Activated naive CD8-positive, alpha-beta T cell (primary cell): Measurements from ENCODE around the gene DTD1.
"Not testable (repeated sequence)": the region's sequence is repeated elsewhere in the genome, so short reads cannot be mapped to it uniquely, and the experiment has no call there.

Source experiments
- H3K27ac Mint-ChIP-seq: one replicate; pipeline ENCODE4 v1.8.0; 2021; ENCODE audit warnings: mixed read lengths
- H3K27me3 Mint-ChIP-seq: one replicate; pipeline ENCODE4 v1.8.0; 2021; ENCODE audit warnings: mixed read lengths
- H3K36me3 Mint-ChIP-seq: one replicate; pipeline ENCODE4 v1.8.0; 2021; ENCODE audit warnings: mixed read lengths
- H3K4me1 Mint-ChIP-seq: one replicate; pipeline ENCODE4 v1.8.0; 2021; ENCODE audit warnings: low read depth, mixed read lengths
- H3K4me3 Mint-ChIP-seq: one replicate; pipeline ENCODE4 v1.8.0; 2021; ENCODE audit warnings: mild to moderate bottlenecking, mixed read lengths
- H3K9me3 Mint-ChIP-seq: one replicate; pipeline ENCODE4 v1.8.0; 2021; ENCODE audit warnings: low read depth, mixed read lengths

Gene DTD1

DNA sequence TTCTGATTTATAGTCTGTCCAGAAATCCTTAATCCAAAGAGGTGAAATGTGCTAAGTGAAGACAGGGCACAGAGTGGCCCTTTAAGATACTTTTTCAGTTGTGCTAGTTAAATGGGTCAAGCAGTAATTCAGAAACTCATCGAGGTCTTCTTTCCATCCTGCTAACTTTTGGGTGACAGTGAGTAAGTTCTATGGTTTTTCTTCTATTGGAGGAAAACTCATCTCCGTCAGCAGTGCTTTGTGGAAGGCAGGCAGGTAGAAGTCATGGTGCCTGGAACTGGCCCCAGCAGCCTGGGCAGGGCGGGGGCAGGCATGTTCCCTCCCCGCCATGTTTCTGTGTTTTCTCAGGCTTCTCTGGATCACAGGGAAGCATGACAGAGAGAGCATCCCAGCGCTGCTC, 159.2 kb downstream of the DTD1 start:
- no peaks in the 10 kb centered on the region for H3K9me3 Mint-ChIP-seq
- no peak overlapping the region for H3K27ac Mint-ChIP-seq
- H3K27me3 Mint-ChIP-seq = no peaks in the 10 kb centered on the region
- H3K4me1 Mint-ChIP-seq = no peaks in the 10 kb centered on the region
- H3K4me3 Mint-ChIP-seq = no peak overlapping the region
- peaks cover 17% of the 10 kb centered on the region for H3K36me3 Mint-ChIP-seq

DNA sequence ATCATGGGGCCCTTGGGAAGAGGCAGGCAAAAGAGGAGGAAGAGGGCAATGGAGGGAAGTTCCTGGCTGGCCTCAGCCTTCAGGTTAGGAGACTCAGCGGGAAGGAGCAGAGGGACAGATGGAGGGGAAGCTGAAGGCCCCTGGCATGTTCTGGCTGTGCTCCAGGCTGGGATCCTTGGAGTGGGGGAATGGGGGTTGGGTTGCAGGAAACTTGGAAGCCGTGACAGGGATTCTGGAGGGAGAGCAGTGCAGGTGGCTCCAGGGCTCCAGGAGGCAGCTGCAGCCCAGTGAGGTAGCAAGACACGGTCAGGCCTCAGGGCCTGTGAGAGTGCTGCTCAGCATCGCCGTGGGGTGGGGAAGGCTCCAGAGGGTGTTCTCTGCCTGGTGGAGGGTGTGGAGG, 161.1 kb downstream of the DTD1 start:
- H3K9me3 Mint-ChIP-seq = no peaks in the 10 kb centered on the region

DNA sequence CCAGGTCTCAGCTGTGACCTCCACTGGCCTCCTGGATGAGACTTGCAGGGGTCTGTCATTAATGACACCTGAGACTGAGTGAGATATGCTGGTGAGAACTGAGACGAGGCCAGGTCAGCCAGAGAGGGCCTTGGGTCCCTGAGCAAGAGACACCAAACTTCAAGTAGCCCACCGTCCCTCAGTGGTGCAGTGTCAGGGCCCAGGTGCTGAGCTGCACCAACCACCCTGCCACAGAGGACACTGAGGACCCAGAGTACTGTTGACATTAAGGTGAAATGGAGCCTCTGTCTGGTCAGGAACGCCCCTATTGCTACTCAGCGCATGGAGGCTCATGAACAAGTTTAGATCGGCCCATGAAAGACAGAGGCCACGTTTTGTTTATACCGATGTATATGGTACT, 161.7 kb downstream of the DTD1 start:
- H3K4me1 Mint-ChIP-seq = peaks cover 6% of the 10 kb centered on the region
- no peaks in the 10 kb centered on the region for H3K9me3 Mint-ChIP-seq
- no peaks in the 10 kb centered on the region for H3K27me3 Mint-ChIP-seq
- H3K36me3 Mint-ChIP-seq = peaks cover 21% of the 10 kb centered on the region
- no peak overlapping the region for H3K27ac Mint-ChIP-seq
- H3K4me3 Mint-ChIP-seq = no peak overlapping the region

More for the DNA sequence above, 161.1 kb downstream of the DTD1 start:
- no peaks in the 10 kb centered on the region for H3K27me3 Mint-ChIP-seq
- peaks cover 19% of the 10 kb centered on the region for H3K36me3 Mint-ChIP-seq
- no peak overlapping the region for H3K4me3 Mint-ChIP-seq
- no peak overlapping the region for H3K27ac Mint-ChIP-seq
- peaks cover 5% of the 10 kb centered on the region for H3K4me1 Mint-ChIP-seq

DNA sequence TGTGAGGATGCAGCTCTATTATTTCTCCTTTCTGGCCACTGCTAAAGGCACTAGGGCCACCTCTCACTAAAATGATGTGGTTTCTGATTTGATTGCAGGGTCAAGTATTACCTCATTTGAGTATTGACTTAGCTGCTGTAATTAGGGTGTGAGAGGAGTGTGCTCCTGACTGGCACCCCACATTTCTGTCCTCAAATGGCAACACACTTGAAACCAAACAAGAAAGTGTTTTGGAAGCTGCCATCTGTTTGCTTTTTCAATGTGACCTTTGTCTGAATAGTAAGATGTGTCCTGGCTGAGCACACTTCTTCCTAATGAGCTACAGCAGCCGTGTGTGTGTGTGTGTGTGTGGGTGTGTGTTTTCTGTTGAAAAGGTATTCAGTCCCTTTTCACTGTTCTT, 162.9 kb downstream of the DTD1 start:
- H3K4me3 Mint-ChIP-seq = no peak overlapping the region
- H3K36me3 Mint-ChIP-seq = peaks cover 14% of the 10 kb centered on the region
- H3K27ac Mint-ChIP-seq = no peak overlapping the region
- H3K27me3 Mint-ChIP-seq = no peaks in the 10 kb centered on the region
- H3K9me3 Mint-ChIP-seq = no peaks in the 10 kb centered on the region
- peaks cover 6% of the 10 kb centered on the region for H3K4me1 Mint-ChIP-seq

DNA sequence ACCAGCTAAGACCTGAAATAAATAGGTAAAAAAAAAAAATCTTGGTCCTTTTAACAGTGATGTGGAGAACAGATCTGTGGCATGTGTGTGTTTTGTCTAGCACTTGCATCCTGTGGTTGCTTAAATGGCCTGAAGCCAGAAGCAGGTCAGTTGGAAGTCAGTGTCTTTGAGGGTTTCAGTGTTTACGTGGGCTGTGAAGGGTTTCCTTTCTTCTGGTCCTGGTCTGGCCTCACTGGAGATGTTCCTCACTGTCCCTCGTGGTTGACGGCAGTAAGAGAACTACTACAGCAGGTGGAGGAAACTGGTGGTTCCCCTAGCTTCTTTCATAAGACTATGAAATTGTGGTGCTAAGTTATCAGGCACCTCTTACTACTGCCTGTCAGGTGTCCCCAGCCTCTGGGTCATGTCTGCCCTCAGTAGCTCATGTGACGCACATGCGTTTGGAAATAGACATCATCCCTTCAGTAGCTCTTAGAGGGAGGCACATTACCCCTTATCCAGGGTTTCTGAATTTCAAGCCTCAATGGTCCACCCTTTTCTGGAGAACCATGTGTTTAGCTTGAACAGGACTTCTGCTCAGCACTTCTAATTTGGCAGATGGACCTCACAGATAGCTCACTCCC, 166.3 kb downstream of the DTD1 start:
- no peak overlapping the region for H3K4me3 Mint-ChIP-seq
- H3K27me3 Mint-ChIP-seq = no peaks in the 10 kb centered on the region
- no peak overlapping the region for H3K27ac Mint-ChIP-seq
- peaks cover 8% of the 10 kb centered on the region for H3K36me3 Mint-ChIP-seq
- H3K9me3 Mint-ChIP-seq = no peaks in the 10 kb centered on the region
- H3K4me1 Mint-ChIP-seq = peaks cover 6% of the 10 kb centered on the region

DNA sequence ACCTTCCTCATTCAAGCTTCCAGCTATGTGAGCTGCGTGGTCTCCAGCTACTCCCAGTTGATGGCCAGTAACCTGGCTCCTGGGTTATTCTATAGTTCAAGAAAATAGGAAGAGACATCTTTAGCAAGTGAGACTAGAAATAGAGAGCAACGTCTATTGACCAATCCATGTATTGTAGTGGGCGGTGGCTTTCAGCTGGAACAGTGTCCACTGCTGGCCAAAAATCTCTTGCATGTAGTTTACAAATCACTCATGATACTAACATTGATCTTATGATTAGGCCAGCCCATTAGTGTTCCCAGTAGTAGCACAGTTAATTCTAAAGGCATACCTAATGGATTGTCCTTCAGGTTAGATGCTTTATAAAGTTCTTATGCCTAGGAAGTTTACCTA, 166.8 kb downstream of the DTD1 start:
- no peaks in the 10 kb centered on the region for H3K9me3 Mint-ChIP-seq
- no peak overlapping the region for H3K4me3 Mint-ChIP-seq
- H3K27ac Mint-ChIP-seq = no peak overlapping the region
- no peaks in the 10 kb centered on the region for H3K27me3 Mint-ChIP-seq
- H3K4me1 Mint-ChIP-seq = peaks cover 6% of the 10 kb centered on the region
- H3K36me3 Mint-ChIP-seq = peaks cover 9% of the 10 kb centered on the region

DNA sequence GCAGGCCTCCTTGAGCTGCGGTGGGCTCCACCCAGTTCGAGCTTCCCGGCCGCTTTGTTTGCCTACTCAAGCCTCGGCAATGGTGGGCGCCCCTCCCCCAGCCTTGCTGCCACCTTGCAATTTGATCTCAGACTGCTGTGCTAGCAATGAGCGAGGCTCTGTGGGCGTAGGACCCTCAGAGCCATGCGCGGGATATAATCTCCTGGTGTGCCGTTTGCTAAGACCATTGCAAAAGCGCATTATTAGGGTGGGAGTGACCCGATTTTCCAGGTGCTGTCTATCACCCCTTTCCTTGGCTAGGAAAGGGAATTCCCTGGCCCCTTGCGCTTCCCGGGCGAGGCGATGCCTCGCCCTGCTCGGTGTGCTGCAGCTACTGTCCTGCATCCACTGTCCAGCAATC, 173.0 kb downstream of the DTD1 start:
- H3K27me3 Mint-ChIP-seq, H3K9me3 Mint-ChIP-seq, H3K27ac Mint-ChIP-seq, H3K4me1 Mint-ChIP-seq, H3K4me3 Mint-ChIP-seq: not testable (repeated sequence)
- peaks cover 28% of the 10 kb centered on the region for H3K36me3 Mint-ChIP-seq

DNA sequence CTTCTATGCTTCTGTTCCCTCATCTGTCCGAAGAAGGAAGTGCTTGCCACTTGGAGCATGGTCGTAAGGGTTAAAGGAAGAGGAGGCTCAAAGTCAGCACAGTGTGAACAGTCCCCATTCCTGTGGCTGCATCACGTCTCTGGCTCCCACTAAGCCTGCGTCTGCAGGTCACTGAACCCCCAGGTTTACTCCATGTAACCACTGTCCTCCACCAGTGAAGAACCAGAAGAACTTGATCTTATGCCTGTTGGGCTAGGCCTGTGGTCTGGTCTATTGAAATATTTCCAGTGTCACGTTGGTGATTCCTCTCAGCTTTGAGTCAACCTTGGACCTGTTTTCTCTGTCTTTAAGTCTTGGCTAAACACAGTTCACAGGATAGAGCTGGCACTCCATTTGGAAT, 179.8 kb downstream of the DTD1 start:
- peaks cover 3% of the 10 kb centered on the region for H3K9me3 Mint-ChIP-seq
- H3K4me3 Mint-ChIP-seq = no peak overlapping the region
- H3K36me3 Mint-ChIP-seq = peaks cover 13% of the 10 kb centered on the region
- no peak overlapping the region for H3K27ac Mint-ChIP-seq
- H3K4me1 Mint-ChIP-seq = no peaks in the 10 kb centered on the region
- no peaks in the 10 kb centered on the region for H3K27me3 Mint-ChIP-seq

DNA sequence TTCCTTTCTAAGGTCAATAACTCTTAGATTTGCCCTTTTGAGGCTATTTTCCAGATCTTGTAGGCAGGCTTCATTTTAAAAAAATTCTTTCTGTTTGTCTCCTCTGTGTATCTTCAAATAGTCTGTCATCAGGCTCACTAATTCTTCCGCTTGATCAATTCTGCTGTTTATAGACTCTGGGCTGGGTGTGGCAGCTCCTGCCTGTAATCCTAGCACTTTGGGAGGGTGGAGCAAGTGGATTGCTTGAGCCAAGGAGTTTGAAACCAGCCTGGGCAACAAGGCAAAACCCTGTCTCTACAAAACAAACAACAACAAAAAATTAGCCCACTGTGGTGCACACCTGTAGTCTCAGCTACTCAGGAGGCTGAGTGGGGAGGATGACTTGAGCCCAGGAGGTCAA, 185.7 kb downstream of the DTD1 start:
- Mint-ChIP-seq H3K36me3 (peaks cover 3% of the 10 kb centered on the region), H3K4me3 (no peak overlapping the region), H3K9me3 (no peaks in the 10 kb centered on the region), H3K27me3 (no peaks in the 10 kb centered on the region), H3K27ac (no peak overlapping the region), H3K4me1 (no peaks in the 10 kb centered on the region)

DNA sequence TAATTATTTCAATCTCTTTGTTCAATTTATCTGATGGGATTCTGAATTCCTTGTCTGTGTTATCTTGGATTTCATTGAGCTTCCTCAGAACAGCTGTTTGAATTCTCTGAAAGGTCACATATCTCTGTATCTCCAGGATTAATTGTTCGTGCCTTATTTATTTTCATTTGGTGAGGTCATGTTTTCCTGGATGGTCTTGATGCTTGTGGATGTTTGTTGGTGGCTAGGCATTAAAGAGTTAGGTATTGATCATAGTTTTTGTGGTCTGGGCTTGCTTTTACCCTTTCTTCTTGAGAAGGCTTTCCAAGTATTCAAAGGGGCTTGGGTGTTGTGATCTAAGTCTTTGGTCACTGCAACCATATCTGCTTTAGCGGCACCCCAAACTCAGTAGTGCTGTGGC, 186.4 kb downstream of the DTD1 start:
- peaks cover 3% of the 10 kb centered on the region for H3K36me3 Mint-ChIP-seq
- no peak overlapping the region for H3K27ac Mint-ChIP-seq
- H3K9me3 Mint-ChIP-seq = no peaks in the 10 kb centered on the region
- H3K4me1 Mint-ChIP-seq = no peaks in the 10 kb centered on the region
- H3K4me3 Mint-ChIP-seq = no peak overlapping the region
- H3K27me3 Mint-ChIP-seq = no peaks in the 10 kb centered on the region

DNA sequence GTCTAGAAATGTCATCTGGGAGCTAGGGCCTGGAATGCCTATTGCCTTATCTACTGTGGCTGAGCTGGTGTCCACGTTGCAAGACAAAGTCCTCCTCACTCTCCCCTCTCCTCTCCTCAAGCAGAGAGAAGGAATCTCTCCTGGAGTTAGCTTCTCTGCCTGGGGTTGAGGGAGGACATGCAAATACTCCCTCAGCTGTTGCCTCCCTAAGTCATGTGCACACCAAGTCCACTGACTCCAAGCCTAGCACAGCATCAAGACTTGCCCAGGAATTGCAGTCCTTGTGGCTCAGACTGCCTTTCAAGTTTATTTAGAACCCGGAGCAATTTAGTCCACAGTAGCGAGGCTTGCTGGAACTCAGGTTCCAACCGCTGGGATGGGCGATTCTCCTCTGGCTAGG, 187.8 kb downstream of the DTD1 start:
- Mint-ChIP-seq H3K27me3 (no peaks in the 10 kb centered on the region), H3K4me1 (no peaks in the 10 kb centered on the region), H3K36me3 (peaks cover 3% of the 10 kb centered on the region), H3K27ac (no peak overlapping the region), H3K9me3 (no peaks in the 10 kb centered on the region), H3K4me3 (no peak overlapping the region)

DNA sequence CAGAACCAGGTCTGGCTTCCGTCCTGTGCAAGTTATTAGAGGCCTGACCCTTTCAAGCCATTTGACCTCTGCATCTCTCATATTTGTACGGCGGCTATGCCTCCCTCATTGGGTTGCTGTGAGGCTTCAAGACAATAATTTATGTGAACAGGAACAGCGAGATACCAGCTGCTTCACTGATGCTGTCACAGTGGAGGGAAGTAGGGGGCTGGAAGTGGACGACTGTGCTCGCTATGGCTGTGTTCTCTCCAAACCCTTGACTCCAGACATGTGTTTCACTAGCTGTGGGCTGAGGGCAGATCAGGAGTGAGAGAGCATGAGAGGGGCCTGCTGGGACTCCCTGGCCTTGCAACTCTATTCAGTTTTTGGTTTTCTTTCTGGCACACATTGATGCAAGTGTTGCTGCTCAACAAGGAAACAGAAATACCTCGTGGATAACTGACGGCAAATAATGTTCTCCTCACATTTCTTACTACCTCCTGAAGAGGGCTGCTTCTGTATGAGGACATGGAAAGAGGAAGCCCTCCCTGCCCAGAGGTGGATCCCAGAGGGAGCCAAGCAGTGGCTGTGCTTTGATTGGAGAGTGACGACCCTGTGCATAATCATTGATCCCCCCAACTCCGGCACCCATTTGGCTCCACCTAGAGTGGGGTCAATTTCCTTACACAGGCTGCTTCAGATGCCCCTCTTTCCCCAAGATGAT, 191.0 kb downstream of the DTD1 start:
- Mint-ChIP-seq H3K4me3 (no peak overlapping the region), H3K4me1 (no peaks in the 10 kb centered on the region), H3K9me3 (no peaks in the 10 kb centered on the region), H3K27me3 (no peaks in the 10 kb centered on the region), H3K36me3 (peaks cover 3% of the 10 kb centered on the region), H3K27ac (no peak overlapping the region)

DNA sequence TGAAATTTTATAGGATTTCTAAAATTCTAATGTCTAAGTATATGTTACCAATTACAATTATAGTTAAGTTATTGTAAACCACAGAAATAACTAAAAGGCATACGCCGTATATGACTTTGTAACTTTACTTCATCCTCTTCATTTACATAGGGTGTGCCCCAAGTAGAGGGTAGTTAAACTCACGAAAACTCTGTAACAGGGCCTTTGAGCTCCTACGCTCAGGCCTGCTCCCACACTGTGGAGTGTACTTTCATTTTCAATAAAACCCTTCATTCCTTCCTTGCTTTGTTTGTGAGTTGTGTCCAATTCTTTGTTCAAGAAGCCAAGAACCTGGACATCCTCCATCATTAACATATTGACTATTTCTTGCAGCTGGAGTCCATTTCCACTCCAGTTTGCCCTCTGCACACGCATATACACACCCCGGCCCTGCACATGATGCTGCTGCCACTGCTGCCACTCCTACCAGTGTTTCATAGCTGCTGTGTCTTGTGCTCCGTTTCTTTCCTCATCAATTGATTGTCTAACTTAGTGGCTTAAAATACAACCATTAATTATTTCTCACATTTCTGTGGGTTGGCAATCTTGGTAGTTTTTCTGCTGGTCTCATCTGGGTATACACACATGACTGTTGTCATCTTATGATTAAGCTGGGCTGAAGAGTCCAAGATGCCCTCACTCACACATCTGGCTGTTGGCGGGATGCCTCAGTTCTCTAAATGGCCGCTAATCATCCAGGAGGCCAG, 192.7 kb downstream of the DTD1 start:
- no peaks in the 10 kb centered on the region for H3K4me1 Mint-ChIP-seq
- no peak overlapping the region for H3K4me3 Mint-ChIP-seq
- no peak overlapping the region for H3K27ac Mint-ChIP-seq
- peaks cover 6% of the 10 kb centered on the region for H3K27me3 Mint-ChIP-seq
- H3K36me3 Mint-ChIP-seq = no peaks in the 10 kb centered on the region
- no peaks in the 10 kb centered on the region for H3K9me3 Mint-ChIP-seq

DNA sequence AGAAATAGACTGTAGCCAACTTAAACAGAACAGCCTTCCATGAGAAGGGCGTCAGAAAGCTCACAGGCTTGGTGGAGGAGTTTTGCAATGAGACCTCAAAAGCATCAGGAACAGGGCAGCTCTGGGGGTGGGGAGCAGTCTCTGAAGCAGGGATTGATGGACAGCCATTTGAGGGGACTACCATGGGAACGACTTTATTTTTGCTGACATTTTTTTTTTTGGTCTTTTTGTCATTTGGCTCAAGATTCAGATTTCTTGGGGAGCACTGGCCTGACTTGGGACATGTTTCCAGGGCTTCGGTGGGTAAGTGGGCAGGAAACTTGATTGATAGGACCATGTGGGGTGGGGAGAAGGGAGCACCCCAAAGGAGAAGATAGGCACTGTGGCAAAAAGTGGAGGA, 193.7 kb downstream of the DTD1 start:
- H3K4me1 Mint-ChIP-seq = no peaks in the 10 kb centered on the region
- no peaks in the 10 kb centered on the region for H3K36me3 Mint-ChIP-seq
- no peak overlapping the region for H3K4me3 Mint-ChIP-seq
- peaks cover 10% of the 10 kb centered on the region for H3K27me3 Mint-ChIP-seq
- no peak overlapping the region for H3K27ac Mint-ChIP-seq
- H3K9me3 Mint-ChIP-seq = no peaks in the 10 kb centered on the region

DNA sequence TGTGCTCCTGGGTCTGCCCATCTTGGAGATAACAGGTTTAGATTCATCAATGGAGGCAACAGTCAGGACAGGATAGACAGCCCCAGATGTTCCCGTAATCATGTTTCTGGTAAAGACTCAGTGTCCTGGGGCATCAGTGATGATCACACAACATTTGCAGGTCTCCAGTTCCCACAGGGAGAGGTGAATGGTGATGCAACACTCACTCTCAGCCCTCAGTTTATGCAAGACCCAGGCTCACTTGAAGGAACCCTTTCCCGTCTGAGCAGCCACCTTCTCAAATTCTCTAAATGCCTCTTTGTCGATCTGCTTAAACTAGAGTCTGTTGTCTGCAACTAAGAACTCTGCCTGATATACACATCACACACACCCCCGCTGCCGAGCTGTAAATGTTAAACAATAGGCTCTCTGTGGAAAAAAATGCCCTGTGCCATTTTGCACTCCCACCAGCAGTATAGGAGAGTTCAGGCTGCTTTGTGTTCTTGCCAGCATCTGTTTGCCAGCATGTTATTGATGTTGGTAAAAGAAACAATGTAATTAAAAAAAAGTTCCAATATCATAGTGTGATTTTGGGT, 195.6 kb downstream of the DTD1 start:
- Mint-ChIP-seq H3K9me3 (no peaks in the 10 kb centered on the region), H3K4me3 (no peak overlapping the region), H3K4me1 (no peaks in the 10 kb centered on the region), H3K36me3 (peaks cover under 1% of the 10 kb centered on the region), H3K27ac (no peak overlapping the region), H3K27me3 (peaks cover 17% of the 10 kb centered on the region)
